Bronchial epithelial cell (primary cell): ENCODE results near the gene POLG. TPM values are rescaled to one million over a fixed set of nuclear protein-coding genes. Genes with fewer than 3 reads are reported as not detected.

ENCODE experiments used
- DNase-seq: peaks from one replicate; pipeline ENCODE4 v3.0.0-alpha.2; 2010; ENCODE audit warnings: low read depth
- FAIRE-seq: peaks from 2 replicates; lab custom pipeline; 2011; peaks lifted over from hg19 to GRCh38; lab: Jason Lieb, UNC
- H3K27me3 ChIP-seq: 2 replicates; pipeline ENCODE4 v1.5.1; 2011; ENCODE audit warnings: low read length; ENCODE audit not compliant: control insufficient read depth, insufficient read depth
- H3K36me3 ChIP-seq: 2 replicates; pipeline ENCODE4 v1.5.1; 2011; ENCODE audit warnings: low read length; ENCODE audit not compliant: control insufficient read depth, insufficient read depth
- H3K4me3 ChIP-seq: 2 replicates; pipeline ENCODE4 v1.5.1; 2011; ENCODE audit warnings: mild to moderate bottlenecking, low read depth, low read length, control low read depth
- CTCF ChIP-seq: IDR thresholded peaks from 2 replicates; pipeline ENCODE4 v1.5.1; 2011; ENCODE audit warnings: mild to moderate bottlenecking, moderate library complexity, low read length, control low read depth, inconsistent platforms; ENCODE audit not compliant: insufficient read depth, severe bottlenecking
- total RNA-seq: library from RNA; depleted of rRNA; stranded (reverse); fragments of >200 nt; gene quantifications from 2 replicates; pipeline ENCODE4 v1.2.1, GENCODE V29; 2014

POLG gene
- total RNA-seq, 1 donor from 2014 or later = 93.7 TPM

DNA sequence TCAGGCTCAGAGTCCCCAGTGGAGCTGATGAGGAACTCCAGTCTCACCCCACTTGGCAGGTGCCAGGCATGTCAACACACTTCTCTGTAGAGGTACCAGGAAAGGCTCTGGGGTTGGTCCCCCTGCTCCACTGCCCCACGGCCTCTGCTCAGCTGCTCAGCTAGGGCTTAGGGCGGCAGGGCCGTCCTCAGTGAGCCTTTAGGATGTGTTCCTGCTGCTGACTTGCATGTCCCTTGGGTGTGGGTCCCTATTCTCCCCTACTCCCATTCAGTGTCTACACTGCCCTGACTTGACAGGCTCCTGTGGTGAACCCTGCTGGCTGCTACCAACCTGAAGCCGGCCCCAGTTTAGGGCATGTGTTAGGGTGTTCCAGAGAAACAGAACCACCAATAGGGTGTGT is 17.9 kb upstream of the POLG start:
- Histone ChIP-seq H3K36me3 (no peaks in the 10 kb centered on the region), H3K27me3 (peaks cover 14% of the 10 kb centered on the region), H3K4me3 (no peak overlapping the region)
- no peak for FAIRE-seq
- TF ChIP-seq CTCF = no peak
- no peak for DNase-seq

GRCh38 chr15:89349206-89349558 is 14.6 kb upstream of the POLG start:
- no peak for DNase-seq
- FAIRE-seq = no peak
- Histone ChIP-seq H3K36me3 (no peaks in the 10 kb centered on the region), H3K27me3 (peaks cover 11% of the 10 kb centered on the region), H3K4me3 (no peak overlapping the region)
- TF ChIP-seq CTCF = no peak

- DNase-seq (no peak), FAIRE-seq (no peak)
- Histone ChIP-seq H3K36me3 (no peaks in the 10 kb centered on the region), H3K4me3 (no peak overlapping the region), H3K27me3 (peaks cover 9% of the 10 kb centered on the region)
- no peak for TF ChIP-seq CTCF
Measured at GRCh38 chr15:89346516-89347231, 12.1 kb upstream of the POLG start.

DNA sequence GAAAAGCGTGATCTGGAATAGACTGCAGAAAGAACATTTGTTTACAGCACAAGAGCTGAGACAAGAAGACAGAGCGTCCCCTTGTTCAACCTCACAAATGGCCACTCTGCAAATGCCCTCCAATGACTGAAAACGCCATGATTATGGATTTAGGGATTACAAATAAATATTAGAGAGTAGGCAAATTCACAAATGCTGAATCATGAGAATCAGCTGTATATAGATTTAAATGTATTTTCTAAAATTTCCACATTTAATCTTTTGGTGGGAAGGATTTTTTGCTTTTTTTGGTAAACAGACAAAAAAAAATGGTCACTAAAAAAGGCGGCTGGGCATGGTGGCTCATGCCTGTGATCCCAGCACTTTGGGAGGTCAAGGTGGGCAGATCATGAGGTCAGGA is 10.6 kb upstream of the POLG start:
- no peak overlapping the region for H3K4me3 ChIP-seq
- FAIRE-seq = no peak

GRCh38 chr15:89342840-89343239 is 8.2 kb upstream of the POLG start:
- TF ChIP-seq CTCF = no peak
- peaks cover 14% of the 10 kb centered on the region for H3K27me3 ChIP-seq
- no peaks in the 10 kb centered on the region for H3K36me3 ChIP-seq
- H3K4me3 ChIP-seq = no peak overlapping the region
- no peak for DNase-seq
- no peak for FAIRE-seq

More for the DNA sequence above, 10.6 kb upstream of the POLG start:
- no peaks in the 10 kb centered on the region for H3K36me3 ChIP-seq
- H3K27me3 ChIP-seq = peaks cover 14% of the 10 kb centered on the region
- DNase-seq = no peak
- no peak for TF ChIP-seq CTCF
